K562 (cell line): ENCODE data around the gene SLC43A1. TPM values are rescaled to one million over a fixed set of nuclear protein-coding genes. Genes with fewer than 3 reads are reported as not detected.
A peak's percentile ranks its signal among the peaks of the same experiment; 100 is the strongest.

Experiments
- BRCA1 ChIP-seq, 2 experiments: fragments of 450-650 bp in 1 of 2; sonication (generic) in 1 of 2; formaldehyde crosslinking in 1 of 2; IDR thresholded peaks; 2 replicates each; pipeline versions ENCODE4 v1.5.0 to v1.6.1; 2017 to 2020; ENCODE audit warnings: mild to moderate bottlenecking in 1 of 2, missing genetic modification reagents in 1 of 2
- FOSL1 ChIP-seq: fragments of 200-800 bp; sonication (Bioruptor generic); conservative IDR thresholded peaks from 2 replicates; pipeline ENCODE4 v1.6.1; 2016; ENCODE audit warnings: missing genetic modification characterization, missing compliant biosample characterization
- FUS ChIP-seq: fragments of 200-400 bp; formaldehyde crosslinking; optimal IDR thresholded peaks from 2 replicates; pipeline ENCODE3; 2017; ENCODE audit warnings: low read depth, low read length
- MCM5 ChIP-seq: fragments of 450-650 bp; IDR thresholded peaks from 2 replicates; pipeline ENCODE4 v1.6.1; 2016; ENCODE audit warnings: low read depth
- NFIX ChIP-seq: fragments of 250-450 bp; sonication (Bioruptor Pico); IDR thresholded peaks from 2 replicates; pipeline ENCODE4 v1.4.0; 2020; ENCODE audit warnings: low read depth, mild to moderate bottlenecking, moderate library complexity
- PCBP2 ChIP-seq: fragments of 200-400 bp; formaldehyde crosslinking; IDR thresholded peaks from 2 replicates; pipeline ENCODE4 v1.6.1; 2018; ENCODE audit warnings: low read length, low read depth, mild to moderate bottlenecking, moderate library complexity; ENCODE audit not compliant: poor library complexity, severe bottlenecking
- POLR3G ChIP-seq: IDR thresholded peaks from 2 replicates; pipeline ENCODE4 v1.6.1; 2011; ENCODE audit not compliant: insufficient read length, insufficient replicate concordance; ENCODE audit errors: extremely low read depth
- RAD21 ChIP-seq, 2 experiments: fragments of 250-450 bp in 1 of 2; fragments of 450-650 bp in 1 of 2; sonication (Bioruptor Pico) in 1 of 2; formaldehyde crosslinking in 1 of 2; IDR thresholded peaks in 1 of 2; conservative IDR thresholded peaks in 1 of 2; 2 replicates each; pipeline versions ENCODE4 v1.4.0 to v1.8.0; 2020 to 2022; ENCODE audit warnings: mild to moderate bottlenecking in 2 of 2, moderate library complexity in 1 of 2
- RBFOX2 ChIP-seq: fragments of 200-400 bp; formaldehyde crosslinking; IDR thresholded peaks from 2 replicates; pipeline ENCODE4 v1.6.1; 2017; ENCODE audit warnings: low read depth, mild to moderate bottlenecking, low read length, moderate library complexity
- SAP30 ChIP-seq: fragments of 200-600 bp; sonication (generic); IDR thresholded peaks from 2 replicates; pipeline ENCODE4 v1.6.1; 2012; ENCODE audit warnings: borderline replicate concordance, low read depth, mild to moderate bottlenecking, moderate library complexity, low read length, control low read depth, inconsistent platforms; ENCODE audit not compliant: insufficient read depth, poor library complexity, severe bottlenecking
- STAT5B ChIP-seq: fragments of 250-450 bp; sonication (Bioruptor Pico); IDR thresholded peaks from 2 replicates; pipeline ENCODE4 v1.8.0; 2021; ENCODE audit warnings: mild to moderate bottlenecking, inconsistent platforms
- TAF7 ChIP-seq: fragments of 450-650 bp; IDR thresholded peaks from 2 replicates; pipeline ENCODE4 v1.6.1; 2016; ENCODE audit warnings: missing genetic modification characterization, missing compliant biosample characterization
- TCF7 ChIP-seq: sonication (generic); IDR thresholded peaks from 2 replicates; pipeline ENCODE4 v1.6.1; 2016; ENCODE audit warnings: antibody characterized with exemption, borderline replicate concordance
- TFAM ChIP-seq: fragments of 250-450 bp; sonication (Bioruptor Pico); conservative IDR thresholded peaks from 2 replicates; pipeline ENCODE4 v1.5.0; 2021; ENCODE audit warnings: mild to moderate bottlenecking, moderate library complexity
- ZBTB1 ChIP-seq: sonication (generic); formaldehyde crosslinking; IDR thresholded peaks from 2 replicates; pipeline ENCODE4 v1.8.1; 2023; ENCODE audit warnings: missing genetic modification reagents, low read depth, mild to moderate bottlenecking, borderline replicate concordance
- ZNF717 ChIP-seq: fragments of 250-450 bp; sonication (Bioruptor Pico); IDR thresholded peaks from 2 replicates; pipeline ENCODE4 v1.5.0; 2021
- polyA plus RNA-seq, 8 experiments: library from polyadenylated mRNA; depleted of rRNA in 4 of 8; stranded (reverse) in 5 of 8; unstranded in 3 of 8; fragments of >200 nt; fragmentation: Nextera tagmentation in 2 of 8; fragmentation: Illumina TruSeq in 1 of 8; extraction: Ambion mirVana in 2 of 8; extraction: Trizol in 1 of 8; gene quantifications; 2 replicates each; pipeline versions ENCODE4 v1.2.1 to v1.2.3, GENCODE V29; 2011 to 2014; ENCODE audit warnings: inconsistent platforms in 1 of 8, missing spikeins in 1 of 8
- total RNA-seq, 7 experiments: library from RNA; depleted of rRNA in 6 of 7; stranded (reverse); fragments of >200 nt in 6 of 7; fragmentation: Illumina TruSeq in 2 of 7; extraction: Trizol in 2 of 7; gene quantifications; 2 replicates each; pipeline versions ENCODE4 v1.2.1 to v1.2.3, GENCODE V29; 2011 to 2021; ENCODE audit warnings: low replicate concordance in 1 of 7
- TF ChIP-seq, protein P1 (sequence below): sonication (generic); formaldehyde crosslinking; IDR thresholded peaks from 2 replicates; pipeline ENCODE4 v1.8.0; 2022; ENCODE audit warnings: missing genetic modification reagents, mild to moderate bottlenecking, moderate library complexity, borderline replicate concordance
- TF ChIP-seq, protein P2 (sequence below), 2 experiments: fragments of 450-650 bp in 1 of 2; sonication (generic) in 1 of 2; formaldehyde crosslinking in 1 of 2; IDR thresholded peaks in 1 of 2; conservative IDR thresholded peaks in 1 of 2; 2 replicates each; pipeline versions ENCODE4 v1.6.1 to v1.8.1; 2016 to 2023; ENCODE audit warnings: mild to moderate bottlenecking in 2 of 2, moderate library complexity in 2 of 2, inconsistent platforms in 1 of 2, missing genetic modification reagents in 1 of 2
- TF ChIP-seq, protein P3 (sequence below): sonication (generic); formaldehyde crosslinking; IDR thresholded peaks from 2 replicates; pipeline ENCODE4 v1.5.0; 2020; ENCODE audit warnings: missing genetic modification reagents
- TF ChIP-seq, protein P4 (sequence below): sonication (generic); formaldehyde crosslinking; IDR thresholded peaks from 2 replicates; pipeline ENCODE4 v1.9.0; 2022; ENCODE audit warnings: mild to moderate bottlenecking, missing genetic modification reagents
- TF ChIP-seq, protein P5 (sequence below): IDR thresholded peaks from 2 replicates; pipeline ENCODE4 v1.6.1; 2011; ENCODE audit warnings: borderline replicate concordance, low read depth, mild to moderate bottlenecking, moderate library complexity, low read length; ENCODE audit not compliant: insufficient read depth, poor library complexity, severe bottlenecking

SLC43A1 gene
- total and polyA plus RNA-seq, 9 of the 15 experiments (the other 6 are each of a cell fraction or from before 2014, with no cell fraction given): 2.6 to 41.8 (median 24.6) TPM

DNA sequence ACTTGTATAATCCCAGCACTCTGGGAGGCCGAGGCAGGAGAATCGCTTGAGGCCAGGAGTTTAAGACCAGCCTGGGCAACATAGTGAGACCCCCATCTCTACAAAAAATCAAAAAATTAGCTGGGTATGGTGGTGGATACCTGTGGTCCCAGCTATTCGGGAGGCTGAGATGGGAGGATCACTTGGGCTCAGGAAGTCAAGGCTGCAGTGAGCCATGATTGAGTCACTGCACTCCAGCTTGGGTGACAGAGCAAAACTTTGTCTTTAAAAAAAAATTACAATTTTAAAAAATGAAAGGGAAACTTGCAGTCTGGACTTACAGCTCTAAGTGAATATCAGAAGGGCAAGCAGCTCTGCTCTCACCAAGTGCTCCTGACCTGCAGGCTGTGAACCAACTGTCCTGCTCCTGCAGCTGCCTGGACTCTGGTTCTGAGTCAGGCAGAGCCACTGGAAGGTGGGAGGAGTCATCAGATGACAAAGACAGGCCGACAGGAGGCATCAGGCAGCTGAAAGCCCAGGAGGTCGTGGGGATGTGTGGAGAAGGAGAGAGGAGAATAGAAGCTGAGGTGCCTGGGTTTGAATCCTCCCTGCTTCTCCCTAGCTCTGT, 31.5 kb upstream of the SLC43A1 start (continued):
- TF ChIP-seq RAD21 (CRISPR knock-in tag; conservative IDR thresholded peaks at IDR 0.05 in 1 of 2, IDR thresholded peaks at IDR 0.05 in 1 of 2) (0 out of 4 replicates have a peak, but pooled peaks of 1 of the 2 experiments have one; percentile 9), TFAM (CRISPR knock-in tag) (no peak), PCBP2 (no peak), TAF7 (tag) (no peak), SAP30 (no peak), TCF7 (no peak), MCM5 (no peak), BRCA1 (IDR thresholded peaks at IDR 0.05) (no peak), BRCA1 (CRISPR knock-in tag; IDR thresholded peaks at IDR 0.05) (no peak), FOSL1 (0 out of 2 replicates have a peak, but pooled peaks have one; percentile 22), RBFOX2 (no peak), STAT5B (CRISPR knock-in tag) (no peak), NFIX (CRISPR knock-in tag) (no peak), ZBTB1 (CRISPR knock-in tag) (no peak), POLR3G (no peak), FUS (no peak), ZNF717 (CRISPR knock-in tag) (no peak)
- TF ChIP-seq, protein P1, sequence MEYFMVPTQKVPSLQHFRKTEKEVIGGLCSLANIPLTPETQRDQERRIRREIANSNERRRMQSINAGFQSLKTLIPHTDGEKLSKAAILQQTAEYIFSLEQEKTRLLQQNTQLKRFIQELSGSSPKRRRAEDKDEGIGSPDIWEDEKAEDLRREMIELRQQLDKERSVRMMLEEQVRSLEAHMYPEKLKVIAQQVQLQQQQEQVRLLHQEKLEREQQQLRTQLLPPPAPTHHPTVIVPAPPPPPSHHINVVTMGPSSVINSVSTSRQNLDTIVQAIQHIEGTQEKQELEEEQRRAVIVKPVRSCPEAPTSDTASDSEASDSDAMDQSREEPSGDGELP: peak; percentile 25; the same call in 1 of the 2 replicates
- TF ChIP-seq, protein P2, sequence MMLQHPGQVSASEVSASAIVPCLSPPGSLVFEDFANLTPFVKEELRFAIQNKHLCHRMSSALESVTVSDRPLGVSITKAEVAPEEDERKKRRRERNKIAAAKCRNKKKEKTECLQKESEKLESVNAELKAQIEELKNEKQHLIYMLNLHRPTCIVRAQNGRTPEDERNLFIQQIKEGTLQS (IDR thresholded peaks at IDR 0.05): 0 out of 2 replicates have a peak, but pooled peaks have one; percentile 7
- TF ChIP-seq, protein P2 (CRISPR knock-in tag; conservative IDR thresholded peaks at IDR 0.05): no peak
- TF ChIP-seq, protein P3, sequence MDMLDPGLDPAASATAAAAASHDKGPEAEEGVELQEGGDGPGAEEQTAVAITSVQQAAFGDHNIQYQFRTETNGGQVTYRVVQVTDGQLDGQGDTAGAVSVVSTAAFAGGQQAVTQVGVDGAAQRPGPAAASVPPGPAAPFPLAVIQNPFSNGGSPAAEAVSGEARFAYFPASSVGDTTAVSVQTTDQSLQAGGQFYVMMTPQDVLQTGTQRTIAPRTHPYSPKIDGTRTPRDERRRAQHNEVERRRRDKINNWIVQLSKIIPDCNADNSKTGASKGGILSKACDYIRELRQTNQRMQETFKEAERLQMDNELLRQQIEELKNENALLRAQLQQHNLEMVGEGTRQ (CRISPR knock-in tag): no peak
- TF ChIP-seq, protein P4, sequence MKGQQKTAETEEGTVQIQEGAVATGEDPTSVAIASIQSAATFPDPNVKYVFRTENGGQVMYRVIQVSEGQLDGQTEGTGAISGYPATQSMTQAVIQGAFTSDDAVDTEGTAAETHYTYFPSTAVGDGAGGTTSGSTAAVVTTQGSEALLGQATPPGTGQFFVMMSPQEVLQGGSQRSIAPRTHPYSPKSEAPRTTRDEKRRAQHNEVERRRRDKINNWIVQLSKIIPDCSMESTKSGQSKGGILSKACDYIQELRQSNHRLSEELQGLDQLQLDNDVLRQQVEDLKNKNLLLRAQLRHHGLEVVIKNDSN (CRISPR knock-in tag): no peak
- TF ChIP-seq, protein P5, sequence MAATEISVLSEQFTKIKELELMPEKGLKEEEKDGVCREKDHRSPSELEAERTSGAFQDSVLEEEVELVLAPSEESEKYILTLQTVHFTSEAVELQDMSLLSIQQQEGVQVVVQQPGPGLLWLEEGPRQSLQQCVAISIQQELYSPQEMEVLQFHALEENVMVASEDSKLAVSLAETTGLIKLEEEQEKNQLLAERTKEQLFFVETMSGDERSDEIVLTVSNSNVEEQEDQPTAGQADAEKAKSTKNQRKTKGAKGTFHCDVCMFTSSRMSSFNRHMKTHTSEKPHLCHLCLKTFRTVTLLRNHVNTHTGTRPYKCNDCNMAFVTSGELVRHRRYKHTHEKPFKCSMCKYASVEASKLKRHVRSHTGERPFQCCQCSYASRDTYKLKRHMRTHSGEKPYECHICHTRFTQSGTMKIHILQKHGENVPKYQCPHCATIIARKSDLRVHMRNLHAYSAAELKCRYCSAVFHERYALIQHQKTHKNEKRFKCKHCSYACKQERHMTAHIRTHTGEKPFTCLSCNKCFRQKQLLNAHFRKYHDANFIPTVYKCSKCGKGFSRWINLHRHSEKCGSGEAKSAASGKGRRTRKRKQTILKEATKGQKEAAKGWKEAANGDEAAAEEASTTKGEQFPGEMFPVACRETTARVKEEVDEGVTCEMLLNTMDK: peak; percentile 38
